HG02798 (cell line): ENCODE data around the gene RPN2.

Source experiments
- ATAC-seq: cut with Tn5 transposase; IDR thresholded peaks from one replicate; pipeline ENCODE4 v1.9.1; 2021; ENCODE audit warnings: mild to moderate bottlenecking; ENCODE audit not compliant: unreplicated experiment, poor library complexity

Gene RPN2

DNA sequence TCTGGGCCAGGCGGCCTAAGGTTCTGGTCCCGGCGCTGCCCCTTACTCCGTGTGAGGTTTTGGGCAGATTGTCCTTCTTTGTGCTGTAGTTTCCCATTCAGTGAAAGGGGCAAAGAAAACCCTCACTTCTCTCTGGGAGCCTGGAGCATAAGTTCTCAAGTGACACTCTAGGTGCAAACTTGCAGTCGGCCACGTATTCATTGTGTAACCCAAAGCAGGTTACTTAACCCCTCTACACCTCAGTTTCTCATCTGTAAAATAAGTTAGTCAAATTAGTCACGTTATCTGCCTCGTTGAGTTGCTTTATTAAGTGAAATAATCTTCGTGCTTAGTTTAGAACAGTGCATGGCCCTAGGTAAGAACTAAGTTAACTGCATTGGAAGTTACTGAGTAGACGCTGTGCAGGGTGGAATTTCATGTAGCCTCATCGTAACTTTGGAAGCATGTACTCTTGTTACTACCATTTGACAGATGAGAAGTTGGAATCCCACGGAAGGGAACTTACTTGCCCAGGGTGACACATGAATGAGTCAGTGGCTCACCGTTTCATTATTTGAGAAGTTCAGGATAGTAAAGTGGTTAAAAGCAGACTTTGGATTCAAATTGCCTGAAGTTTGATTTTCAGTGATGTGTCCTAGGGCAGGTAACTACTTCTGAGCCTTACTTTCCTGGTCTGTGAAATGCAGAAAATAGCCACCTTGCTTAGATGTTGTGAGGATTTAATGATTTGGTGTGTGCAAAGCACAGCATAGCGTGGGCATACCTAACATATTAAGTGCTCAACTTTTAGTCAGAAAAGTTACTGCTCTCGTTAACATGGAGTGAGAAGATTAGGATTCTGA, 774 bp downstream of the RPN2 start:
- ATAC-seq, result no peak

DNA sequence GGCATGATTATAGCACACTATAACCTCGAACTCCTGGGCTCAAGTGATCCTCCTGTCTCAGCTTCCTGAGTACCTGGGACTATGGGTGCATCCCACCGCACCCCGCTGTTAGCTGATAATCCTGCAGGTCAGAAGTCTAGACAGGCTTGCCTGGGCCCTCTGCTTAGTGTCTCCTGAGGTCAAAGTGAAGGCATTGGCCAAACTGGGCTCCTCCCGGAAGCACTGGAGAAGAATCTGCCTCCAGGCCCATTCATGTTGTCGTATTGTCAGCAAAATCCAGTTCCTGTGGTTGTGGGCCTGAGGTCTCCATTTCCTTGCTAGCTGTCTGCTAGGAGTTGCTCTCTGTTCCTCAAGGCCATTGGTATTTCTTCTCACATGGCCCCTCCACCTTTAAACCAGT, 6.6 kb downstream of the RPN2 start:
- no peak for ATAC-seq

DNA sequence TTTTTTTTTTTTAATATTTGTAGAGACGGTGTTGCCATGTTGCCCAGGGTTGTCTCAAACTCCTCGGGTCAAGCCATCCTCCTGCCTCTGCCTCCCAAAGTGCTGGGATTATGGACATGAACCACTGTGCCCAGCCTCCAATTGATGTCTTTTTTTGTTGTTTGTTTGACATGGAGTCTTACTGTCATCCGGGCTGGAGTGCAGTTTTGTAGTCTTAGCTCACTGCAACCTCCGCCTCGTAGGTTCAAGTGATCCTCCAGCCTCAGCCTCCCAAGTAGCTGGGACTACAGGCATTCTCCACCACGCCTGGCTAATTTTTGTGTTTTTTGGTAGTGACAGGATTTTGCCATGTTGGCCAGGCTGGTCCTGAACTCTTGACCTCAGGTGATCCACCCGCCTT, 9.7 kb downstream of the RPN2 start:
- ATAC-seq, result no peak

GRCh38 chr20:37189416-37190016, 10.4 kb downstream of the RPN2 start:
- ATAC-seq, result no peak

DNA sequence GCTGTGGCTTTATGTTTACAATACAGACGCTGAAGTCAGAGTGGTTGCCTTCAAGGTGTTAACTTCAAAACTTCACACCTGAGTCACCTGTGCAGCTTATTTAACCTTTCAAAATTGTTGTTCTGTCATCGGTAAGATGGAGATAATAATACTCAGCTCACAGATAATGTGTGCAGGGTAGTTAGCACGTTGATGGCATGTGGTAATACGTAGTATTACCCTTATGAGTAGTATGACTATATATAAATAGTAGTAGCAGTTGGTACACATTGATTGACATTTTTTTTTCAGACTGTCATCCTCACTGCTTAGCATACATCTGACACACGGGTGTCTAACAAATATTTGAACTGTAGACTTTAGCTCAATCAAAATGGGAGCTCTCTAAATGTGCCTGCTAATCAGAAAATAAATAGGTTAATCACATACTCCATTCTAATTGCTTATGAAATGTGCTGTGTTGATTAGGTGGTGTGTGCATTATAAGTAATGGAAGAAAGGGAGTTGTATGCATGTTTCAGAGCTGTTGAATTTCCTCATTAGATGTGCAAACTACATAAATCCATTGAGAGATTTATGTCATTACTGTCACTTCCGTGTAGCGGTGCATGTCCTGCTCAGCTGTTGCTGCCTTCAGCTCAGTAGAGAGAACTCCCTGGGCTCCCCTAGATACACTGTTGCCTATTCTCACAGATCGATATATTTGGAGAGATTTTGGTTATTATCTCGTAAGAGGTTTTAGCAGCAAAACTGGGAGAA, 11.4 kb downstream of the RPN2 start:
- ATAC-seq, result no peak

DNA sequence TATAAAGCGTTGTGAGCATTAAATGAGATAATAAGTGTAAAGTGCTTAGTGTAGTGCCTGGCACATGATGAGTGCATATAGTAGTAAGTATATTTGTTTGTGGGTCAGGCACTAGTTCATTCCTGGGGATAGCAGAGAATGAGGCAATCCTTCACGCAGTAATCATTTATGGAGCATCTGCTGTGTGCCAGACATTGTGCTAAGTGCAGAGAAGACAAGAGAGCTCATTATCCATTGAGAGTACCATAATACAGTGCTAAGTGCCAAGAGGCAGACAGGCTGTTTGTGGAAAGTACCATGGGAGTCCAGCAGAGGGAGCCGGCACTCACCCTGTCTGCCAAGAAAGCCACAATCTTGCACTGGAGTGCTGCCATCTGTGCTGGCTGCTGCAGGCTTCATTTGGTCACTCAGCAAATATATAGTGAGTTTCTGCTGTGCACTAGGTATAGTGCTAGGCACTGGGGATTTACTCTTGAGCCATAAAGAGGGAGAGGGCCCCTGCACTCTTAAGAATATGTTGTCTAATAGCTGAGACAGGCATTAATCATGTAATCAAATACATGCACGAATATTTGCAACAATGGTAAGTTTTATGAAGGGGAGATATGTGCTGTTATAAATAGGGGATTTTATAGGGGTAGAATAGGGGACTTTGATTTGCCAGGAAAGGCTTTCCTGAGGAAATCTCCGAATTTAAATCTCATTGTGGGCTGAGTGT, 13.2 kb downstream of the RPN2 start:
- ATAC-seq, result peak; percentile 64

DNA sequence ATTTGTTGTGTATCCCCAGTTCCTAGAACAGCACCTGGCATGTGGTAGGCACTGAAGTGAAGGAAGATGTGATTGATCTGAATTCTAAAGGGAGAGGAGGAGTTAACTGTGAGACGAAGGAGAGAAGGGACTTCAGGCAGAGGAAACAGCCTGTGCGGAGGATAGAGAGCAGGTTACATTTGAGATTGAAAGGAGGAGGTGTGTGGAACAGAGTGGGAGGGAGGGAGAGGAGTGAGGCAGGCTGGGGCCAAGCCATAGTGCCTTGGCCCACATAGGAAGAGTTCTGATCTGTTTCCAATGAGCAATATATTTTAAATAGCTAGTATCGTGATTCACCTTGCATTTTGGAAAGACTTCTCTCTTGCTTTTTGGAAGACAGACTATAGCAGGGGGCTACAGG, 14.1 kb downstream of the RPN2 start:
- ATAC-seq, result no peak

DNA sequence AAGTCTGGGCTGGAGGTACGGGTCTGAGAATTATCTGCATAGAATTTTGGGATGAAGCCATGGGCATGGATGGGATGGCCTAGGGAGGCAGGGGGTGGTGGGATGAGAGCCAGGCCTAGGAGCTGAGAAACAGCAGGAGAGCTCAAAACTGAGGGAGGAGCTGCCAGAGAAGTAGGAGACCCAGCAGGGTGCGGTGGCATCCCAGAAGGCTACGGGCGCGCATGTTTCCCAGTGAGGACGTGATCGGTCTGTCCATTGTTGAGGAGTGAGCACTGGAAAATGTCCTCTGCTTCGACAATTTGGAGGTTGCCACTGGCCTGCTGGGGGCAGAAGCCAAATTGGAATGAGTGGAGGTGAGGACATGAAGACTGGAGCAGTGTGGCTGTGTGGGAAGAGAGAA, 14.7 kb downstream of the RPN2 start:
- no peak for ATAC-seq

GRCh38 chr20:37194621-37195417, 15.7 kb downstream of the RPN2 start:
- no peak for ATAC-seq

DNA sequence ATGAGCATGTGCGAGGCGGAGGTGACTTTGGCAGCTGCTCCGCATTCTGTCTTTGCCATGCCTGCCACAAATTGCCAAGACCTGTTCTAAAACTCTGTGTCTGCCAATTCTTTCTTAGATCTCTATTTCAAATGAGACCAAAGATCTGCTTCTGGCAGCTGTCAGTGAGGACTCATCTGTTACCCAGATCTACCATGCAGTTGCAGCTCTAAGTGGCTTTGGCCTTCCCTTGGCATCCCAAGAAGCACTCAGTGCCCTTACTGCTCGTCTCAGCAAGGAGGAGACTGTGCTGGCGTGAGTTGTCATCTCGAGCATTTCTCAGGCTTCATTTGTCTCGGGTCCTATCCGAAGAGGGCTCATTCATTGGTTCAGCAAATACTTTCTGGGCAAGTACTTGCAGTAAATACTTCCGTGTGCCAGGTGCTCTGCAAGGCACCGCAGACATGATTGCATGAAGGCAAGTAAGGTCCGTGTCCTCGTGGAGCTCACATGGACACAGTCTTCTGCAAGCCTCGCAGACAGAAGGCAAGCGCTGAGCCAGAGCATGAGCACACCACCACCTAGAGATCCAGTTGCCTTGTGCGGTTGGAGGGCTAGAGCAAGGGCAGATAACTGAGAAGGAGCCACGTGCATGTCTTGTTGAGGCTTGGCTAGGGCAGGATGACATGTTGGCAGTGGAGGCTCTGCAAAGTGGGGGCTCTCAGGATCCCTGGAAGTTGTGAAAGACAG, 20.0 kb downstream of the RPN2 start:
- ATAC-seq, result no peak

DNA sequence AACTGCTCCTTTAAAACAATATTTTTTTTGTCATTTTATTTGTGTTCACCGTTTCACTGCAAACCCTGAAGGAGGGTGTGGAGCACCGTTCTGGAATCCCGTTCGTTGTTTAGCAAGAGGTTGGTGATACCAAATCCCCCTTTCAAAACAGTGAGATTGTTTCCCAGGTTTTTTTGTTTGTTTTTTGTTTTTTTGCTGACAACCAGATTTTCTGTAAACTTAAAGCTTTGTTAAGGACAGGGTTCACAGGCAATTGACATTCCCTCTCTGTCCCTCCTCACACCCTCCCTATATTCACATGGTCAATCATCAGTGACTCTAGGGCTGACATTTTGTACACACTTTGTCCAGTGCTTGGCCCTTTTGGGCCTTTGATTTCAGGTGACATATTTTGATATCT, 21.2 kb downstream of the RPN2 start:
- ATAC-seq, result no peak

- no peak for ATAC-seq
These were observed 22.0 kb downstream of the RPN2 start for GRCh38 chr20:37200926-37201826.

GRCh38 chr20:37201827-37202162, 22.7 kb downstream of the RPN2 start:
- no peak for ATAC-seq

DNA sequence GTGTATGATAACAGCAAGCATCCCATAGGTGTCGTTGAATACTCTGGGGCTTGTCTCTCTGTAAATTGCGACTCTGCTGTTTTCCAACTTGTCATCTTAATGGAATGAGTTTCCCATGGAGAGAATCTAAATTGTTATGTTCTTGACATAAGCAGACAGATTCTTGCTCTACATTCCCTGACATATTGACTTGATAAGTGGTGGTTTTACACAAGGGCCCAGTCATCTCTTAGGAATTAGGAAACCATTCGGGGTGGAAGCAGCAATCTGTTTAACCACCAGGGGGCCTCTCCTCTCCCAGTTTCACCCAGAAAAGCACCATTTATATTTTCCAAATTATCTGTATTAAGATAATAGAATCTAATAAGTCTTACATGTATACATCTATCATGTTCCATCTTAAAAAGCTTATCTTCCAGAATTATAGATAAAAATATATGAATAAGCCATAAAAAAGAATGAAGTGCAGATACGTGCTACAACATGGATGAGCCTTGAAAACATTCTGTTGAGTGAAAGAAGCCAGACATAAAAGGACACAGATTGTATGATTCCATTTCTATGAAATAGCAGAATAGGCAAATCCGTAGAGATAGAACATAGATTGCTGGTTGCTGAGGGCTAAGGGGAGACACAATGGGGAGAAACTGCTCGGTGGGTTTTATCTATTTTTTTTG, 23.3 kb downstream of the RPN2 start:
- ATAC-seq, result no peak

GRCh38 chr20:37204056-37204455, 24.9 kb downstream of the RPN2 start:
- ATAC-seq, result no peak

GRCh38 chr20:37205130-37205529, 26.0 kb downstream of the RPN2 start:
- ATAC-seq, result no peak

- ATAC-seq, result no peak
These were observed 26.7 kb downstream of the RPN2 start for GRCh38 chr20:37205794-37206193.

DNA sequence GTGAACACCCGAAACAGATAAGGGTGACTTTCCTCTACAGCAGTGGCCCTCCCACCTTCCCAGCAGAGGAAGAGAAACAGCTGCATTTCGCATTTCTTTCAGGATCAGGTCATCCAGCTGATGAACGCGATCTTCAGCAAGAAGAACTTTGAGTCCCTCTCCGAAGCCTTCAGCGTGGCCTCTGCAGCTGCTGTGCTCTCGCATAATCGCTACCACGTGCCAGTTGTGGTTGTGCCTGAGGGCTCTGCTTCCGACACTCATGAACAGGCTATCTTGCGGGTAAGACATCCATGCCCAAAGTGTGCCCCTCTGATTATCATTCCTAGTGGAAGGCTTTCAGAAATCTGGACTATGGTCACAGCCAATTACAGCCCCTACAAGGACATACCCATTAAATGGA, 28.0 kb downstream of the RPN2 start:
- ATAC-seq, result no peak
